GM15510 (cell line): ENCODE data around the gene MARK4.

Experiments
- POLR2A ChIP-seq: IDR thresholded peaks from 3 replicates; pipeline ENCODE4 v1.6.1; 2011; ENCODE audit warnings: borderline replicate concordance; ENCODE audit not compliant: insufficient read length; ENCODE audit errors: extremely low read depth

MARK4 gene

DNA sequence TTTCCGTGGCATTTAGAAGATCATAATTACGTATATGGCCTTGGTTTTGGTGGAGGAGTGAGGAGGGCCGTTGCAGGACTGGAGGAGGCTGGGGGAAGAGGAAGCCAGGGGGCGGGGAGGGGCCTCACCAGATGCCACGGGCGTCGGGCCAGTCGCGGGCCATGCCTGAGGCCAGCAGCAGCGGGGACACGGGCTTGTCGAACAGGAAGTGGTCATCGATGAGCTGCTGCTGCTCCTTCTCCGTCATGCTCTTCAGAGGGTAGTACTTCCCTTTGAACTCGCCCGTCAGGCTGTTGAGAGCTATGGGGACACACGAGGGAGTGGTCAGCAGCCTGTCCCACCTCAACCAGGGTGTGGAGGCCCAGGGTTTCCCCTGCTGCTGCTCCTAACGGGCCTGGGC, 60.5 kb downstream of the MARK4 start:
- TF ChIP-seq POLR2A, result no peak

DNA sequence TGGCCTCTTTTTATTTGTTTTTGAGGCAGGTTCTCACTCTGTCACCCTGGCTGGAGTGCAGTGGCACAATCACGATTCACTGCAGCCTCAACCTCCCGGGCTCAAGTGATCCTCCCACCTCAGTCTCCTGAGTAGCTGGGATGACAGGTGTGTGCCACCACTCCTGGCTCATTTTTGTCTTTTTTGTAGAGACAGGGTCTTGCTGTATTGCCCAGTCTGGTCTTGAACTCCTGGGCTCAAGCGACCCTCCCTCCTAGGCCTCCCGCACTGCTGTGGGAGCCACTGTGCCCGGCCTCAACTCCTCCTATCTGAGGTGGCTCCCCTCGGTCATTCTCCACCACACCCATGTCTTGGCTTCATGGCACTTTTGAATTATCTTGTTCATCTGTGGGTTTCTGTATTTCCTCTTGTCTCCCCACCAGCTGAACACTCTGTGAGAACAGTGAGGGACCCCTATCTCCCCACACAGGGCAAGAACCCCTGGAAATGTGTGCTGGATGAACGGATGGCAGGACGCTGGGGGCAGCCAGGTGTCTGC, 63.7 kb downstream of the MARK4 start:
- TF ChIP-seq POLR2A, result no peak

DNA sequence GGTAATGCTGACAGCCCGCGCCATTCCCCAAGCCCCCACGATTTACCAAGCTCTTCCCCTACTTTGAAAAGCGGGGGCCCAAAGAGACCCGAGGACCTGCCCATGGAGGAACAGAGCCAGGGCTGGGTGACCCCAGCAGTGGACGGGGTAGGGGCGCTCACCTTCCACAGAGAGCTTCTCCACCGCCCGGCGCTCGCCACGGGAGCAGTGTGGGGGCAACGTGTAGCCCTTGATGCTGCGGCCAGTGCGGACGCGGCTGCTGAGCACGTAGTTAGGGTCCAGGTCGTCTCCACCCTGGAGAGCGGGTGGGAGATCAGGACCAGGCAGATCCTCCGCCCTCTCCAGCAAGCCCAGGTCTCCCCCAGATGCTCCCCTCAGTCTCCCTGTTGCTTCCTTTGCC, 64.2 kb downstream of the MARK4 start:
- TF ChIP-seq POLR2A, result no peak

DNA sequence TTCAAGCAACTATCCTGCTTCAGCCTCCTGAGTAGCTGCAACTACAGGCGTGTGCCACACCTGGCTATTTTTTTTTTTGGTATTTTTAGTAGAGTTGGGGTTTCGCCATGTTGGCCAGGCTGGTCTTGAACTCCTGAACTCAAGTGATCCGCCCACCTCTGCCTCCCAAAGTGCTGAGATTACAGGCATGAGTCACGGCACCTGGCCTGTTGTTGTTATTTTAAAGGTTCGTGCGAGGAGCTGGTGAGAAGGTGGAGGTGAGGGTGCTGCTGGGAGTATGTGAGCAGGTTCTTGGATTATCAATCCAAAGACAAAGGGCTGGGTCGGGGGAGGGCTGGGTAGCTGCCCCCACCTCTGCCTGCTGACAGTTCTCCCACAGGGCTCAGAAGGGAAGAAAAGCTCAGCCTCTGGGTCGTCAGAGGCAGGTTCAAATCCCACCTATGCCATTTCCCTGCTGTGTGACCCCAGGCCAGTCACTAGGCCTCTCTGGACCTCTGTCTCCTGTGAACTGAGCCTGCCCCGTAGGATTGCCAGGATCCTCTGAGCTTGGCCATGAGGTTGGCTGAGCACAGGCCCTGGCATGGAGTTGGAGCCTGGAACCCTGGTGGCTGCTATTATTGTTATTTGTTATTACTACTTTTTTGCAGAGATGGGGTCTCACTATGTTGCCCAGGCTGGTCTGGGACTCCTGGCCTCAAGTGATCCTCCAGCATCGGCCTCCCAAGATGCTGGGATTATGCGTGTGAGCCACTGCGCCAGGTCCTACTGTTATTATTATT, 70.1 kb downstream of the MARK4 start:
- TF ChIP-seq POLR2A, result no peak

DNA sequence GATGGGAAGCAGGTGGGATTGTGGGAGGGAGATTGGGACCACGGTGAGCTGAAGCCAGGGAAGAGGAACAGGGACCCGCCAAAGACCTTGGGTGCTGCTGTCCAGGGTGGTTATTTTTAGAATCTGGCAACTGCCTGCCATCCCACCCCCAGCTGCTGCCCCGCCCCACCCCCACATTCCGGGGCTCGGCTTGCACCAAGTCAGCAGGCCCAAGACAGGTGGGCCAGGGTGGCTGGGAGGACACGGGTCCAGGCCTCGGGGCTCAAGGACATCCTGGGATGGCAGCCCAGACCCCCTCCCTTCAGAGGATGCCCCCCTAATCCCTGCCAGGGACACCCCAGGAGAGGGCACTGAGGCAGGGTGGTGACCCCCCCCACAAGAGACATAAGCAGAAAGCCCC, 70.8 kb downstream of the MARK4 start:
- no peak for TF ChIP-seq POLR2A

DNA sequence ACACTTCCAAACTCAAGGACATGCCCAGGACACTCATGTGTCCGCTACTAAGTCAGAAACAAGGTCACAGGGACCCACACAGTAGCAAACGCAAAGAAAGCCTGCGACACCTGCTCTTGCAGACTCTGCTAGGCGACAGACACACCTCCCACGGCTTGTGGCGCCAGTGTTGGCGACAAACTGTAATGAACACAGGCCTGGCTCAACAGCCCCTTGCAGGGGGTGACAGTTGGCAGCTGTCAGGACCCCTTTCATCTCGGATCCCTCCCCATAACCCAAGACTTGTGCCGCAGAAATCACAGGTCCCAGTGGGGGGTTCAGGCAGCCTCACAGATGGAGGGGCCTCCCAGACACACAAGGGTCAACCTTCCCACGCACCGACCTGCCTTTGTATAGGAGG, 71.2 kb downstream of the MARK4 start:
- no peak for TF ChIP-seq POLR2A

DNA sequence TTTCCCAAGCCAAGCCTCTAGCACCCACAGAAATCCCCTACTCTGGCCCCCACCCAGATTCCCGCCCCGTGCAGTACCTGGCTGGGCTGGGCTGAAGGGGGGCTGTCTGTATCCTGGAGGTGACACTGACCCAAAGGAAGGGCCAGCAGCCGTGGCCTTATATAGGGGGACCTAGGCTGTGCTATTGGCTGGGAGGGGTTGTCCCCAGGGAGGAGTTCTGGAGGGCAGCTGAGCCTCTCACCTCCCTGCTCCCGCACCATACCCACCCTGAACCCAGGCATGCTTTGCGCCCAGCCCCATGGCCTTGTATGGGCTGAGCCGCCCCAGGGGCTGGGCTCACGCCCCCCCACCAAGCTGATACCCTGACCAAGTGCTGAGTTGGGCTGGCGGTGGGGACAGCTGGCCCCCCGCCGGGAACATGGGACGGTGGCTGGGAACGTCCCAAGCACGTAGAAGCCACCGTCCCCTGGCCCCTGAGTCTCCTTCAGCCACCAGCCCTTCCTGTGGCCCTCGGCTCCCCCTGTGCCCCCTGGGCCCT, 71.7 kb downstream of the MARK4 start, which contains the start of gene CKM:
CKM (minus strand) TSS at position 132 of the 538 bp plus-strand sequence. CDS start 3,162 bp downstream, outside the sequence.
- TF ChIP-seq POLR2A, result no peak

DNA sequence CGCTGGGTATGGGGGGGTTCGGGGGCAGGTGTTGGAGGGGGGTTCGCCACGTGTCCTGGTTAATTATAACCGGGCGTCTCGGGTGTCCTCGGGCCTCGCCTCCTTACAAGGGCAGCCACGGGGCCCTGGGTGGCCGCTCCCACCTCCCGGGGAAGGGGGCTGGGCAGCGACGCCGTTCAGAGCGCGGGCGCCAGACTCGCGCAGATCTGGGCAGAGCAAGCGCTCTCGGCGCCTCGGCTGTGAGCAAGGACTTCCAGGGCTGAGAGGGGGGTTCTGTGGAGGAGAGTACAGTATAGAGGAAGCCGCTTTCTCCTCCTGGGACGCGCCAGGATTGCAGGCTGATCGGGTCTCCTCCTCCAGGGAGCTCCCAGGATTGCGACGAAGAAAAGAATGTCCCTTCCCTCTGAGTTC, 72.6 kb downstream of the MARK4 start:
- no peak for TF ChIP-seq POLR2A

DNA sequence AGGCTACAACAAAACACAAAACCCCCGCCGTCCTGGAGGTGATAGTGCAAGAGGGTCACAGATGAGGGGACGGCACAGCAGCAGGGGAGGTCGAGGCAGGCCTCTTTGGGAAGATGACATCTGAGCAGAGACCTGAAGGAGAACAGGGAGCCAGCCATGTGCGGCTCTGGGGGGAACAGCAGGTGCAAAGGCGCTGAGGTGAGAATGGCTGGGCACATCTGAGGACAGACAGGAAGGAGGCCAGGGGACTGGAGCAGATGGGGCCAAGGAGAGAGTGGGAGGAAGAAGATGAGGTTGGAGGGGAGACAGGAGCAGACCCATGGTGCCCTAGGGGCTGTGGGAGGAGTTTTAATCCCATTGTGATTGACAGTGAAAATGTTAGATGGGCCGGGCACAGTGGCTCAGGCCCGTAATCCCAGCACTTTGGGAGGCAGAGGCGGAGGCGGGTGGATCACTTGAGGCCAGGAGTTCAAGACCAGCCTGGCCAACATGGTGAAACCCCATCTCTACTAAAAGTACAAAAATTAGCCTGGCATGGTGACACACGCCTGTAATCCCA, 73.4 kb downstream of the MARK4 start:
- TF ChIP-seq POLR2A, result no peak

DNA sequence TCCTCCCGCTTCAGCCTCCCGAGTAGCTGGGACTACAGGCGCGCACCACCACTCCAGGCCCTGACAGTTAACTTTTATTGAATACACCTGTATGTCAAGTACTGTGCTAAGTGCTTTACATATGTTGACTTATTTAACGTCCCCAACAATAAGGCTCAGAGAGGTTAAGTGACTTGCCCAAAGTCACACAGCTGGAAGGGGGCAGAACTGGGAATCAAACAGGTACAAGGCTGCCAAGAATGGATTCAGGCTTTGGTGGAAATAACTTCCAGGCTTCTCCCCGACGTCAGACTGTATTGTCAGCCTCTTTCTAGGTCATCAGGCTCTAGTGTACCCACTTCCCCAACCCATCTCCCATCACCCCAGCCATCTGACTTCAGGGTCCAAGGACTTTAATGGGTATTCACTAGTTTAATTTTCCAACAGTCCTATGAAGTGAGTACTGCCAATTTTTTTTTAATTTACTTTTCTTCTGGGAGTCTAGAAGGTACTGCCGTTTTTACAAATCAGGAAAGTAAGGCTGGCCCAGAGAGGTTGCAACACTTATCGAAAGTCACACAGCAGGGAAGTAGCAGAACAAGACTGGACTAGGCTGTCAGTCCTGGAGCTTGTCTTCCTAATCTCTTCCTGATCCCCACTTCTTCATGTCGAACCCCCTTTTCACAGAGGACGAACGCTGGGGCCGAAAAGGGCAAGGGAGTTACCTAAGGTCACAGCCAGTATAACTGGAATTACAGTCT, 76.5 kb downstream of the MARK4 start:
- TF ChIP-seq POLR2A, result no peak

DNA sequence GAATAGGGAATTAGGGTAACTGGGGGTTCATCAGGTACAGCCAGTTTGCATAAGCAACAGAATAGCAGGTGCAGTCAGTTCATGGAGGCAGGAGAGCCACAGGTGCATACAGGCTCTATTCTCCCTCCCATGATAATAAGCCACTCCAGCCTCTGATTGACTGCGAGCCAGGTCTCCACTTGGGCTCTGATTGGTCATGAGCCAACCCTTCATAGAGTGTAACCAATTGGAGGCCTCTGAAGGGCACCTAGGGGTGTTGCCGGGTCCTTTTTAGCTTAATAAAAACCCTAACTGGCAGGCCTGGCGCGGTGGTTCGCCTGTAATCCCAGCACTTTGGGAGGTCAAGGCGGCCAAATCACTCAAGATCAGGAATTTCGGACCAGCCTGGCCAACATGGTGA, 80.3 kb downstream of the MARK4 start:
- TF ChIP-seq POLR2A, result no peak

DNA sequence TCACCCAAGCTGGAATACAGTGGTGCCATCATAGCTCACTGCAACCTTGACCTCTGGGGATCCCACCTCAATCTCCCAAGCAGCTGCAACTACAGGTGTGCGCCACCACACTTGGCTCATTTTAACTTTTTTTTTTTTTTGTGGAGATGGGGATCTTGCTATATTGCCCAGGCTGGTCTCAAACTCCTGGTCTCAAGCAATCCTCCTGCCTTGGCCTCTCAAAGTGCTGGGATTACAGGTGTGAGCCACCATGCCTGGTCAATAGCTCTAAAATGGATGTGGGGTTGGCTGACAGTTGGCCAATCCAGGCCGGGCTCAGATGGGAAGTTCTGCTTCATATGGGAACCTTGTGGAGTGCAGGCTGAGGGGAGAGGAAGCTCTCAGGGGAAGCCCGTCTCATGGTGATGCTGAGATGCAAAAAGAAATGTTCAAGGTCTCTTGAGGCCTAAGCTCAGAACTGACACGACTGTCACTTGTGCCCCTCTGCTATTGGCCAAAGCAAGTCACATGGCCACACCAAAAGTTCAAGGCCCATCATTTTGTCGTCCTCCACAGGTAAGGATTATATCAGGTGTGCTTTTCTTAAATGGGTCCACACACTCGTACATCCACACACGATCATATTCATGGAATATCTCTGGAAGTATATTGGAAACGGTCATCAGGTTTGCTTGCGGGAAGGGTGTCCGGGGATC, 82.7 kb downstream of the MARK4 start:
- TF ChIP-seq POLR2A, result no peak

DNA sequence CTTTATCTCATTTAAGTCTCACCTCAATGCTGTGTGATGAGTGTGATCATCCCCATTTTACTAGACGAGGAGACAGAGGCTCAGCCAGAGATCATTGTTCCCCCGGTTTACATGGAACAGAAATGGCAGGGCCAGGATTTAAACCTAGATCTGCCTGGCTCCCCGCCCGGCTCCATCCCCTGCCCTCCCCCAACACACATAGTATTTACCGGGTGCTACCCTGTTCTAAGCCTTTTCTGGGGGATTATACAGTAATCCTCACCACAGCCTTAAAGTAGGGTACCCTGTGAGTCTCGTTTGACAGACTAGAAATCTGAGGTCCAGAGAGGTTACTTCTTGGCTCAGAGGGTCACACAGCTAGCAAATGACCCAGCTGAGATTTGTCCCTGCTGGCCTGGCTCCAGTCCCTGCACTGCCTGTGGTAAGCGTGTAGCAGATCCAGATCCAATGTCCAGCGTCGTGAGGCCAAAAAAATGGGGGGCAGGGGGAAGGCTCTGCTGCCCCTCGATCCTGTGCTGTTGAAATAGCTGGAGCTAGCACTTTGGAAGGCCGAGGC, 85.7 kb downstream of the MARK4 start:
- no peak for TF ChIP-seq POLR2A

DNA sequence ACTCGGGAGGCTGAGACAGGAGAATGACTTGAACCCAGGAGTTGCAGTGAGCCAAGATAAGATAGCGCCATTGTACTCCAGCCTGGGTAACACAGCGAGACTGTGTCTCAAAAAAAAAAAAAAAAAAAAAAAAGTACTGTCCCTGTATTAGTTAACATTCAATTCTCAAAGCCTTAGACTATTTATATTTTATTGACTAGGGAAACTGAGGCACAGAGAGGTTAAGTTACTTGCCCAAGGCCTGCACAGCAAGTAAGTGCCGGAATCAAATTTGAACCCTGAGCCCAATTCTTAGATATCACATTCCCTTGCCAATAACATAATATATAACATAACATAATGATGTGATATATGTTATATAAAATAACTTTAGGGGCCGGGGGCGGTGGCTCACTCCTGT, 88.6 kb downstream of the MARK4 start:
- TF ChIP-seq POLR2A, result no peak
